SK-MEL-5 (cell line): ENCODE results near the gene AOPEP. TPM values are rescaled to one million over a fixed set of nuclear protein-coding genes. Genes with fewer than 3 reads are reported as not detected.

Experiments
- DNase-seq: peaks from one replicate; pipeline ENCODE4 v3.0.0-alpha.2; 2016; ENCODE audit warnings: low read depth, low spot score
- in situ Hi-C: cut with HindIII; loops from 2 replicates; pipeline ENCODE4 v1.10.0; 2016; ENCODE audit warnings: low sequenced_read_pairs, high pct_unique_total_duplicates, low pct_unique_long_range_greater_than_20kb
- total RNA-seq: library from RNA; depleted of rRNA; stranded (reverse); fragments of >200 nt; shearing (Covaris generic); gene quantifications from 2 replicates; pipeline ENCODE4 v1.2.3, GENCODE V29; 2014

Gene AOPEP
- total RNA-seq, 1 experiment from 2014 or later: 20.8 TPM

- no peak for DNase-seq
- in situ Hi-C loops: no loop called here
Observed at GRCh38 chr9:95047452-95048224, 321.1 kb downstream of the AOPEP start.

- in situ Hi-C loops: no loop called here
- peak; percentile 43 for DNase-seq
Observed at GRCh38 chr9:95048225-95049087, 322.0 kb downstream of the AOPEP start.

- no peak for DNase-seq
- in situ Hi-C loops: no loop called here
Observed at GRCh38 chr9:95049761-95050160, 323.3 kb downstream of the AOPEP start.

- in situ Hi-C loops: no loop called here
- no peak for DNase-seq
Observed at GRCh38 chr9:95053611-95054570, 327.4 kb downstream of the AOPEP start.

- no peak for DNase-seq
- in situ Hi-C loops: no loop called here
Observed at GRCh38 chr9:95055334-95055850, 328.9 kb downstream of the AOPEP start.

- DNase-seq: peak; percentile 23
- in situ Hi-C loops: no loop called here
Observed at GRCh38 chr9:95055851-95056551, 329.5 kb downstream of the AOPEP start.

GRCh38 chr9:95057101-95057500 is 330.6 kb downstream of the AOPEP start:
- DNase-seq: no peak
- in situ Hi-C loops: no loop called here

- in situ Hi-C loops: no loop called here
- peak; percentile 23 for DNase-seq
Observed at GRCh38 chr9:95058121-95058785, 331.8 kb downstream of the AOPEP start.

GRCh38 chr9:95058795-95059386 is 332.4 kb downstream of the AOPEP start:
- in situ Hi-C loops: no loop called here
- DNase-seq: no peak

GRCh38 chr9:95060234-95060633 is 333.7 kb downstream of the AOPEP start:
- in situ Hi-C loops: no loop called here
- no peak for DNase-seq

GRCh38 chr9:95060916-95061315 is 334.4 kb downstream of the AOPEP start:
- DNase-seq: no peak
- in situ Hi-C loops: no loop called here

- no peak for DNase-seq
- in situ Hi-C loops: no loop called here
Observed at GRCh38 chr9:95061916-95062595, 335.6 kb downstream of the AOPEP start.

GRCh38 chr9:95062596-95063065 is 336.1 kb downstream of the AOPEP start:
- in situ Hi-C loops: no loop called here
- DNase-seq: no peak

GRCh38 chr9:95063300-95063699 is 336.8 kb downstream of the AOPEP start:
- in situ Hi-C loops: no loop called here
- DNase-seq: no peak

- in situ Hi-C loops: no loop called here
- no peak for DNase-seq
Observed at GRCh38 chr9:95065224-95065623, 338.7 kb downstream of the AOPEP start.

- DNase-seq: no peak
- in situ Hi-C loops: no loop called here
Observed at GRCh38 chr9:95067057-95067456, 340.6 kb downstream of the AOPEP start.
